Epidermal melanocyte (primary cell): Measurements from ENCODE around the gene SNCAIP.

Experiments
- DNase-seq: peaks from one replicate; pipeline ENCODE4 v3.0.0; 2011; ENCODE audit warnings: low spot score; ENCODE audit not compliant: insufficient read length

Gene SNCAIP

DNA sequence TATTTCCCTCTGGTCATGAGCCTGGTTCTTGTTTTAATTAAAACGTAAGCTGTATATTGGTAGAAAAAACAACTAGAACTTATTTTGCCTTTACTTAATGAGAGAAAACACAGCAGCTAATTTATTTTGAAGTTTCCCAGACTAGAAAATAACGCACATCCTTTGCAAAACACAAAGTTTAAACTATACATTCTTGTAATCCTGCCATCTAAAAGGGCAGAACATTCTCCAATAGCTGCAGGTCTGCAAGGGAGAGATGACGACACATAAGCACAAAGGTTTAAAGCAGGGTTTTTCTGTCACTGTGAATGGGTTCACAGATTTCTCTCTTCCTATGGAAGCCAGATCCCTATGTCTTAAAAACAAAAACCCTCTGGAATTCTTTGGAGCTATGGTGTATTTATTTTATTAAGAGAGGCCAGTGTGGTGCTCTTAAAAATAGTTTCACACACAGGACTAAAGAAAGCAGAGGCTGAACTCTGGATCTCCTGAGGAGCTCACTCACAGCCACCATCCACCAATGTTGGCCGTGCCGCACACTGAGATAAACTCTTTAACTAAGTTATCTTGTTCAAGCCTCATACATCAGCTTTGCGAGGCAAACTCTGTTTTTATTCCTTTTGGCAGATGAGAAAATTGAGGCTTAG is 82.4 kb downstream of the SNCAIP start:
- DNase-seq, result no peak

DNA sequence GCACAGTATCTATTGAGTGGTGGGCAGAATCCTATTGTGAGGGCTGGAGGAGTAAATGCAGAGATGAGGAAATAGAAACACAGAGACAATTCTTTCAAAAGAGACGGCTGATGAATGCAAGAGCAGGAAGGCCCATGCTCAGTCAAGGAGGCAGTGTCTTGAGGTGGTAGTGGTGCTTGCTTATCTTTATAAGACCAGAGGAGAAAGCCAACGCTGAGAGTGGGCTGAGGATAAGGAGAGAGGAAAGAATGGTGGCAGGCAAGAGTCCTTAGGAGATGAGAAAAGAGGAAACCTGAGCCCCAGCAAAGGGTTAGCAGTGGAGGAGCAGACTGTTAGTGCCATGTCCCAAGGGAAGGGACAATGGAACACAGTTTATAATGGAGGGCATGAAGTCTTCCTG is 86.0 kb downstream of the SNCAIP start:
- no peak for DNase-seq

DNA sequence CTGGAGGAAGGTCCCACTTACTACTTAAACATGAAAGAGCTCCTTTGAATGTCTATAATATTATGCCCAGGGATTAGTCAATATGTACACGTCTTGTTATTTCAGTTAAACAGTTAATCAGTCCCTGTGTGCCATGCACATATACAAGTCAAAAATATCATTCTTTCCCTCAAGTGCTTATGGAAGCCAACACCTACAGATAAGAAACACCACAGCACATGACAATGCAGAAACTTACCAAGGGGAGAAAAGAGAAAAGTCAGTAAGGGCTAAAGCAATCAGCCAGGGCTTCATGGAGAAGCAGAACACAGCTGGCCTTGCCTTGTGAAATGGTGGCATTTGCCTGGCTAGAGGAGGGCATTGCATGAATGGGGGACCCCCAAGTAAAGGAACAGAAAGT is 88.3 kb downstream of the SNCAIP start:
- no peak for DNase-seq

DNA sequence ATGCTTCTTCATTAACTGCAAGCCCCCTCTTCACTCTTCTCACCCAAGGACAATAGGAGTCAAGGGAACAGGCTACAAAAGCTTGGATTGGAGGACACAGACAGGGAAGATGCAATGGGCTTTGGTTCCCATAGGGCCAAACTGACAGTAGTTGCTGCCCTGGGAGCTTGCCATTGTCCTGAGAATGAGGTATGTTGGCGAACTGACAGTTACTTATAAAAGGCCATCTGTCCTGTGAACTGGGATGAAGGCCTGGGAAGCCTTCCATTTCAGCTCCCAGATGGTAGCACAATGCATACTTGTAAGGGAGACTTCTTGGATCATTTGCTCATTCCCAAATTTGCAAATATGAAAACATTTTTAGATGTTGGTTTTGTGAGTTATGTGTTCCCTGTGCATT is 88.9 kb downstream of the SNCAIP start:
- no peak for DNase-seq

DNA sequence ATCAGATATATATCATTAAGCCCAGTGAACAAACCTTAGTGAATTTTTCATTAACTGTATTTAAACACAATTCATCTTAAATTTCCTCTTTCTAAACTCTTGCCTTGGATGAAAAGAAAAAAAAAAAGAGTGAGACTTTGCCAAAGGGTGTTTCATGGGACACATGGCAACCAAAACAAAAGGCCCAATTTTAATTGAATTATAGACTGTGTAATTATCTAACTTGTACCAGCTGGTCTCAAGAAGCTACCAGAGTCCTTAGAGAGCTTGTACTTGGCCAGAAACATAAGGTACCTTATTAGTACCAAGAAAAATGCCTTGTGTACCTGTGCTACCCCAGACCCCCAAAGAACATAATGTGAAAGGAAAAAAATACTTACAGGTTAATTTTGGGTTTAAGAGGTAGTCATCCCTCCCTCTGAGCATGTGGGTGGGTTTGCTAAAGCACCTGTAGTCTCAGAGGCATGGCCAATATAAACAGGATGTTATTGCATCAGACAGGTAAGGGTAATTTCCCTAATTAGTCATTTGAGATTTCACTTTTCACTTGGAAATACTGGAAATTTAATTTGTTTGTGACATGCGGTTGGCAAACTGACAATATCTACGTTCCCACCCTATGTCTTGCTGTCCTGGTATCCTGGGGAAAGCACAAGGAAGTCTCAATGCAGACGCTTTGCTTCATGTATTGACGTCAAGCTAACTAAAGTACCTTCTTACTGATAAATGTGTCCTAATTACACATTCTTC is 90.1 kb downstream of the SNCAIP start:
- DNase-seq, result no peak

DNA sequence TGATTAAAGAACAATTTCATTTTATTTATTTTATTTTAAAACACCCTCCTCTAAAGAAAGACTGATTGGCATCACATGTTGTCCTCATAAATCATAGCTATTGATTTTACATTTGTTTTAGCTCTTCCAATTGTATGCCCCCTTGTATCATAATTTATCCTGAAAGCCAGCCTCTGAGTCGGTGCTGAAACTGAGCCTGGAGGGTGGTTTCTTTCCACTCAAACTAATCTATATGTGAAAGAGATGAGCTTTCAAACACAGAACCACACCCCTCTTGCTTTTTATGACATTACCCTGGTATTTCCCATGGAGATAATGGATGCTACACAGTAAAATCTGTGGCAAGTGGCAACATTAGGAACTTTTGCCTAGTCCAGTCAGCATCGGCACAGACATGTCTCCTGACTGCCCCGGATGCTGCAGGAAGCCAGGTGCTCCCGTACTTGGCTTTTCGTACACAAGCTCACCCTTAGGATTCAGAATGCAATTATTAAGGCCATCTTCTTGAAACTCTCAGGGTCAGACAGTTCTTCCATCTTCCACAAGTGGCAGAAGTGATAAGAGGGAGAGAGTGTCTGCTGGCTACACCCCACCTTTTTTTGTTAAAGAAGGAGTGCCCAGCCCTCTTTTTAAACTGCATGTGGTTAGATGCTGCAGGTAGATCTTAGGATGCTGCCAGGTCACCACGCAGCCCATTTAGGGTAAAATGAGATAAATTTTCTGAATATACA is 91.1 kb downstream of the SNCAIP start:
- no peak for DNase-seq

DNA sequence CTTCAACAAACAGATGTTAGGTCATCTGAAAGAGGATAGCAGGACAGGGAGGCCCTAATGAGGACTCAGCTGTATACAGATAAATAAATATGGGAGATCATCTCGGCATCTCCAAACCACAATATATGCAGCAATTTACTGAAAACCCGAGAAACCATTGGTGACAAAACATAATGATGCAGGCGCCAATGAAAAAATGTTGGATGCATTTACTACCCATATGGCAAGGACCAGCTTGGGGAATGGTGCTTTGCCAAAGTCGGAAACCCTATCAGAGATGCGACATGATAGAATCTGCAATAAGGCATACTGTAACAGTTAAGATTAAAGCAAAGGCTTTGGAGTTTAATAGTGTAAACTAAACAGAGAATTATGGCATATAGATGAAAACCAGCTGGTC is 92.0 kb downstream of the SNCAIP start:
- DNase-seq, result no peak

DNA sequence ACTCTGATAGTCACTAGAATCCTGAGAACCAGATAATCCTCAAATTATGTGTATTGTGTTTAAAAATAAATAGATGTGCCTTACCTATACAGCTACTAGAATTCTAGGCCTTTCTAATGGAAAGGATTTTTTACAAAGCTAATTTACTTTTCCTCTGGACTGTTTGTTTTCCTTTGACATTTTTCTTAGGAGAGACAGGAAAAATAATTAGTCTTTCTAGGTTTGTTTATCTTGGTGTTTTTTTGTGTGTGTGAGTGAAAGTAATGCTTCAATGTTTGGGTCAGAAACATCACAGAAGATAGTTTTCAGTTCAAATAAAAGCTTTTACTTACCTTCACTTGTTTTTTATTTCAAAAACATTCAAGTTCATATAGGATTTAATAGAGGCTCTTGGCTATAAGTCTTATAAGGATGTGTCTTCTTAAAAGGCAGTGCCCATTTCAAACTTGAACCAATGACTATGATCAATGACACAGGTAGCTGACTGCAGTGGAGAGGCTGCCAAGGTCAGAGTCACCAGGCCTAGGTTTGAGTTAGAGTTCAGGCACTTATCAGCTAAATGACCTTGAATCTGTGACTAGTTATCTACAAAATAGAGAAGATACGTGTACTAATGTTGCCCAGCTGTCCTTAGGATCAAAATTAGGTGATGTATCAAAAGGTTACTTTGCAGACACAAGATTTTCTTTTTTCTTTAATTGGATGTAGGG is 92.8 kb downstream of the SNCAIP start:
- DNase-seq, result no peak

DNA sequence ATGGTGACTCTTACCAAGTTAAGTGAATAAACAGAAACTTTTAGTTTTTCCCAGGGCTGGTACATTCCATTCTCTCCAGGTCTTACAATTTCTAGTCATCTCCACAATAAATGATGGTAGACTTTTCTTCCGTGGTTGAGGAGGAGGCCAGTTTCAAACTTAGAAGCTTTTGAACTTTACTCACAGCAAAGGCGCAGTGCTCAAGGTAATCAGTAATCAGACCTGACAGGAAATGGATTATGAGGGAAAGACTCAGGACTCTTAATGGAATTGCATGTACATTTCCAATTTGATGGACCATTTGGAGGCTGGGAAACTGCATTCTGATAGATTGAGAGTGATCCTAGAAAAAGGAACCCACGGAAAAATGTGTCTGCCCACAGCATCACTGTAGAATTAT is 93.7 kb downstream of the SNCAIP start:
- DNase-seq, result no peak

DNA sequence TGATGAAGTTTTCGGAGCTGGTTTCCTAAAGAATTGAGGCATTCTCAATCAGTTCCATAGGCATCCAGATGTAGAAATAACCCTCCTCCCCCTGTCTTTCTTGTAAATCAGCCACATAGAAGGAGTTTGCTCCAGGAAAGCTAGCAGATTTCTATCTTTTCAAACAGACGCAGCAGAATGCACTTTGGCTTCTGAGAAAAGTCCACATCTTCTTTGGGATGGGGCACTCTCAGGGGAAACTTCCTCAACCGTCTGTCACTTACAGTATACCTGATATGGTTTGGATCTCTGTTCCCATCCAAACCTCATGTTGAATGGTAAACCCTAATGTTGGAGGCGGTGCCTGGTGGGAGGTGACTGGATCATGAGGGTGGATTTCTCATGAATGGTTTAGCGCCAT is 94.1 kb downstream of the SNCAIP start:
- no peak for DNase-seq

DNA sequence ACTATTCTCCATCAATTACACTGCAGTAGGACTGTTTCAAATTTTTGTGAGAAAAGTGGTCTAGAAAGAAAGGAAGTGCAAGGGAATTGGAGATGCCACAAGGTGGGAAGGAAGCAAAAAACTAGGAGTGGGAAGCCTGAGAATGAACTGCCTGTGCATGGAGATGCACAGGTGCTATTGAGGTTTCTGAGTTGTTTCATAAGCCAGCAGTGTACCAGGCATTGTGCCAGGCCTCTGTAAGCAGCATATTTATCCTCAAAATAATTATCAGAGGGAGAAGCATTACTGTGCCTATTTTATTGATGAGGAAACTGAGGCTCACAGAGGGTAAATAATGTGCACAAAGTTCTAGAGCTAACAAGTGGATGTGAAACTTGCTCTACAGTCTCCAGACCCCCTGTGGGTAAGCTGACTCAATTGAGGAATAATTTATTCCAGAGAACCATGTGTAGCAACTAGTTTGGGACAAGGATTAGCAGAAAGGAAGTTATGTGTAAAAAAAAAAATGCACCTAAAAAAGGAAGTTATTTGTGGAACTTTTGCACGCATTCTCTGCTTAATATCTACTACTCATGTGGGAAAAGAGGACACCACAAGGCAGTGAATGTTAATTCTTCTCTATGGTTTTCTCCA is 96.7 kb downstream of the SNCAIP start:
- DNase-seq, result no peak

DNA sequence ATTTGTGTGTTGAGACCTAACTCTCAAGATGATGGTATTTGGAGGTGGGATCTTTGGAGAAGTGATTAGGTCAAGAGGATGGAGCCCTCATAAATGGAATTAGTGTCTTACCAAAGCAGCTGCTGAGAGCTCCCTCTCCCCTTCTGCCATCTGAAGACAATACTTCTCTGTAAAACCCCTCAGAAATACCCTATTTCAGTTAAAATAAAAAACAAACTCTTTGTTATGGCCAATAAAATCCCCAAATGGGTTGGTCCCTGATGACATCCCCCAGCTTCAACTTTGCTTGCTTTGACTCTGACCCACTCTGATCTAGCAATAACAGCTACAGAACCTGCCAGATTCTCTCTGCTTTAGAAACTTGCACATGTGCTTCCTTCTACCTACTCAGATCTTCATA is 100.9 kb downstream of the SNCAIP start:
- DNase-seq, result no peak

DNA sequence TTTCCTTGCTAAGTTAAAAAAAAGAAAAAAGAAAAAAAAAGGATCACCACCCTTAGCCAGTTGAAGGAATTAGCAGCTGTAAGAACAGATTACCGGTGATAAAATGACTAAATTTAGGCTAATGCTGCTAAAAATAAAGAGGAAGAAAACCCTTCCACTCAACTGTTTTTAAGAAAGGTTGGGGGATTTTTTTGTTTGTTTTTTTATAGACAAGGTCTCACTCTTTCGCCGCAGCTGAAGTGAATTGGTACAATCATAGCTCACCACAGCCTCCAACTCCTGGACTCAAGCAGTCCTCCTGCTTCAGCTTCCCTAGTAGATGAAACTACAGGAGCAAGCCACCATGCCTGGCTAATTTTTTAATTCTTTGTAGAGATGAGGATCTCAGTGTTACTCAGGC is 101.7 kb downstream of the SNCAIP start:
- no peak for DNase-seq

DNA sequence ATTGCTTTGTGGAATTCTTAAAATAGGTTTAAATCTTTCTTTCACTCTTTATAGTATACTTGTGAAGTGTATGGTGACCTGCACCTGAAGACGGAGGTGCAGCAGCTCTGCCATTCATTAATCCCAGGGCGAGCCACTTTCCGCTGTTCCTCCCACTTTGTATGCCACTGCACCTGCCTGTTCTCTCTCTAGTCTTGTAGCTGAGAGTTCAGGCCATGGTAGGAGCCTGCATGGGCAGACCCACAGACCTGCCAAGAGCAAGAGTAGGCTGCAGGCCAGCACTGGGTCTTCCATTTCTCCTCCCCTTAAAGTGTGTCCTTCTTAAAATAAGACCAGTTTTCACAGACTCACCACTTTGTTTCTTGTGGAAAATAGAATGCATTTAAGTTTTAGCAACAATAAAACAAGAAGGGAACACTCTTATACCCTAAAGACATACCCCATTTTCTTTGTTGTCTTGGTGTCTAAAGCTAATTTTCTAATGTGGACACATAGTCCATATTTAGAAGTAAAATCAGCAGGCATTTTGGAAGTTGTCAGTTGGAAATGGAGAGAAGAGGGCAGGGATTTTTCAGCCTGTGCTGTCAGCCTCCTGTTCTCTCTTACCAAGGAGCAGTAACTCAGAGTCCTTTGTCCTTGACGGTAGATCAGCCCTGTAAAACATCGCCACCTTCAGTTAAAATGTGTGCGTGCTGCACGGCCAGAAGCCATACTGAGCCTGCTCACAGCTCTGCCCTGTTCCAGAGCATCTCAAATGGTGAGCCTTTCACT is 103.2 kb downstream of the SNCAIP start:
- peak; percentile 27 for DNase-seq

DNA sequence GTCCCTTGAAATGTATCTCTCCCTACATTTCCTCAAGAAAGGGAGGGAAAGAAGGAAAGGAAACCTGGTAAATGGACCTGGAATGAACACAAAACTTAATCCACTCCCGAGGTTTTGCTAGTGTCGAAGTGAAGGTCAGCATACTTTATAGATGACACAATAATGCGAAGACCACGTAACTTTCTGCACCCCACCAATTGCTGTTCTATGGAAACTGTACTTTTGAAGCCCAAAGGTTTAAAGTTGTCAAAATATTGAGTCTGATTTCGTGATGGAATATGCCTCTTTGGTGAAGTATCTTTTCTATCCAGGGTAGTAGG is 103.7 kb downstream of the SNCAIP start:
- no peak for DNase-seq

DNA sequence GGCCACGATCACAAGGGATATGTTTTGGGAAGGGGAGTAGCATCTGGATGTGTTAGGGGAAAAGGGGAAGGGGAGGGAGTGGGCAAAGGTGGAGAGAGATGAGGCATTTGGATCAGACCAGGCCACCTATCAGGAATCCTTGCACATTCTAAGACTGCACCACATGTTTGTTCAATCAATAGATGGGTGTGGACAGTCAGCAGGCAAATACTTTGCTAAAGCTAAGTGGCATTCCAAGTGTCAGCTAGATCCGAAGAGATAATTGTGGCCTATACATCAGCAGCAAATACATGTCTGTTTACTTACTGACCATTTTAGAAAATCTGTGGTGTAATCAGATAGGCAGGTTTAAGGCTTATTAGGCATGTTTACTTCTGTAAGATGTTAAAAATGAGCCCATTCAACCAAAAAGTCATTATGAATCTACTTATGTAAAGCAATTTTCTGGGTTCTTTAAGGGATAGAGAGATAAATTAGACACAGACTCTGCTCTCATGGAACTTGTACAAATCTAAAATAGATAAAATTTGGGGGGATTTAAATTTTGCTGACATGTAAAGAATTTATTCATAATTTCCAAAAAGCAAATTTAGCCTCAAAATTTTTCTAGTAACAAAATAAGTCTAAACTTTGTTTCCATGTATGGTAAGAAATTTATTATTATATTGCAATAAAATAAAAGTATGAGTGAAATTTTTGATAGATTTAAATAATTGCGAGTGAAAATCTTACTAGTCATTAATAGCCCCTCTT is 107.3 kb downstream of the SNCAIP start:
- no peak for DNase-seq

DNA sequence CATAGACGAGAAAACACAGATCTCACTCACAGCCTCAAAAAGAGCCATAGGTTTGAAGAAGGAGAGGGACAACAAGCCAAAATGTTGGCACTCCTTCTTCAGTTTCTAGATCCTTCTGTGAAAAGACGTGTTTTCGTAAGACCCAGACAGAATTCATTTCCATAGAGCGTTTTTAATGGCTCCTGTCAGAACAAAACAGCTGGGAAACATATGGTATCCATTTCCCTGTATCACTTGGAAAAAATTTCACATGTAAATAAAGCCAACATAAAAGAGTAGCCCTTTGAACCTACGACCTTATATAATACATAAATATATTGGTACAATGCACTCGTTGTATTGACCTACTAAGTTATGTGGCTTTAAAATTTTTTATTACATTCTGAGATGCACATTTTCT is 108.1 kb downstream of the SNCAIP start:
- no peak for DNase-seq

DNA sequence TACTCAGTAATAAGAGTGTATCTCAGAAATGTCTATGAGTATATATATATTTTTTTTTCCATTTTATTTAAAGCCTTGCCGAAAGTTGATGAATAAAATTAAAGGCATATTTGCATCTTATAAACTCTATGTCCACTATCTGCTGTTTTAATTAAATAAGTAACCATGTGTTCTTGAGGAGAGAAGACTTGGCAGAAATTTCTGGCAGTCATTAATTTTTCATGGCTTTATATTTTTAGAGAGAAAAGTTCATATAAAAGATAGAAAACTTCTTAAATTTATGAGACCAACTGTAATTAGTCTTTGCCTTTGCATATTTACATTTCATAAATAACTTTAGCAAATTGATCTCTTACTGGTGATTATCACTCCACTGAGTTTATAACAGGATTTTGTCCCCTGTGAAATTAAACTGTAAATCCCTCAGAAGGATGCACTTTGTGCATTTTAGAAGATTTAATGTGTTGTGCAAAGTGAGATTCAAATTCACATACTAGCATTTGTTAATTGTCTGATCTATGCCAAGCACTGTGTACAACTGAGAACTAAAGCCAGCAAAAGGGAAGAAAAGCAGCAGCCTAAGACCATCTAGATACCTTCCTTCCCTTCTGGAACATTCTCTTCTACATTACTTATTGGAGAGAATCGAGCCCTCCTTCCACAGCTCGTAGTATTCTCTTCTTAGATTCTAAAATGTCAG is 108.7 kb downstream of the SNCAIP start:
- no peak for DNase-seq

DNA sequence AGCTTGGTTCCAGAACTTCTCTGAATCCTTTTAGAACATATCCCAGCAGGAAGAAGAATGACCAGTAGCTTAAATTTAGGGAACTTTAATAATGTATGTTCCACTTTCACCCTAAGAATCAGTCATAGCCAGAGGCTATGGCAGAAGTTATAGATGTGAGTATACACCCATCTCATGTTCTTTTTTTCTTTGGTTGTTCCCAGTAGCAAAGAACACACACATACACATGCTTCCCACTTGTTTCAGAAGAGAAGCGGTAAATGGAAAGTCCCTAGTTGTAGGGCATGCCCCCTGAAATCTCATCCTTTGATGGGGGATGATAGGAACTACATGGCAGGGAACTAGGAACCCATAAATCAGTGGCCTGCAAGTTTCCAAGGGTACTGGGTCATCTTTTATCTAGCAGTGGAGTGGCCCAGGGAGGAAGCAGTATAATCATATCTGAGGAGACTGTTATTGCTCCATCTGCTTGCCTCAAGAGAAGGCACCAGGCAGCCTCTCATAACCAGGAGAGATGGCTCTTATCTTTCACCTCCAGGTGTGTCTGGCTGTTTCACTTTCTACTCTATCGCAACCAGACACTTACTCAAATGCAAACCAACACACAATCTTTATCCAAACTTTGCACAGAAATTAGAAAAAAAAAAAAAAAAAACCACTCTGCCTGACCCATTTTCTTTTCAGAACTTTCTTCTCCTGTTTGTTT is 109.5 kb downstream of the SNCAIP start:
- no peak for DNase-seq
